Progenitor cell of endocrine pancreas (in vitro differentiated cells): ENCODE measurements around the gene MCFD2. TPM values are rescaled to one million over a fixed set of nuclear protein-coding genes. Genes with fewer than 3 reads are reported as not detected.

ENCODE experiments used
- DNase-seq: peaks from one replicate; pipeline ENCODE4 v3.0.0; 2021; ENCODE audit warnings: low spot score; ENCODE audit not compliant: unreplicated experiment
- H3K27ac Mint-ChIP-seq: 2 replicates; pipeline ENCODE4 v1.8.0; 2021; ENCODE audit warnings: mild to moderate bottlenecking, moderate library complexity, mixed read lengths
- H3K27me3 Mint-ChIP-seq: 2 replicates; pipeline ENCODE4 v1.8.0; 2021; ENCODE audit warnings: mixed read lengths
- H3K36me3 Mint-ChIP-seq: 2 replicates; pipeline ENCODE4 v1.8.0; 2022; ENCODE audit warnings: mixed read lengths; ENCODE audit not compliant: insufficient read depth
- H3K4me1 Mint-ChIP-seq: 2 replicates; pipeline ENCODE4 v1.8.0; 2021; ENCODE audit warnings: low read depth, mixed read lengths
- H3K4me3 Mint-ChIP-seq: 2 replicates; pipeline ENCODE4 v1.8.0; 2021; ENCODE audit warnings: low read depth, mild to moderate bottlenecking, moderate library complexity, mixed read lengths
- H3K9me3 Mint-ChIP-seq: 2 replicates; pipeline ENCODE4 v1.8.0; 2021; ENCODE audit warnings: low read depth, mixed read lengths
- CTCF ChIP-seq: fragments of 200-600 bp; sonication (generic); IDR thresholded peaks from one replicate; pipeline ENCODE4 v1.5.0; 2021; ENCODE audit warnings: antibody characterized with exemption, mild to moderate bottlenecking; ENCODE audit not compliant: unreplicated experiment
- total RNA-seq: library from RNA; stranded (reverse); gene quantifications from 2 replicates; pipeline ENCODE4 v1.2.1, GENCODE V29; 2021

Gene MCFD2
- total RNA-seq, 1 donor from 2014 or later, result 72.9 TPM

GRCh38 chr2:46862514-46862913 is 53.1 kb downstream of the MCFD2 start:
- H3K9me3 Mint-ChIP-seq, result peaks cover 4% of the 10 kb centered on the region
- peaks cover 15% of the 10 kb centered on the region for H3K27me3 Mint-ChIP-seq
- DNase-seq, result no peak
- H3K4me3 Mint-ChIP-seq, result no peak overlapping the region
- peaks cover 2% of the 10 kb centered on the region for H3K36me3 Mint-ChIP-seq
- H3K27ac Mint-ChIP-seq, result no peak overlapping the region
- TF ChIP-seq CTCF, result no peak
- H3K4me1 Mint-ChIP-seq, result peaks cover 8% of the 10 kb centered on the region

GRCh38 chr2:46861916-46862315 is 53.7 kb downstream of the MCFD2 start:
- peaks cover 4% of the 10 kb centered on the region for H3K9me3 Mint-ChIP-seq
- H3K4me1 Mint-ChIP-seq, result peaks cover 8% of the 10 kb centered on the region
- peaks cover 15% of the 10 kb centered on the region for H3K27me3 Mint-ChIP-seq
- no peak for DNase-seq
- no peak overlapping the region for H3K27ac Mint-ChIP-seq
- peaks cover 2% of the 10 kb centered on the region for H3K36me3 Mint-ChIP-seq
- TF ChIP-seq CTCF, result no peak
- no peak overlapping the region for H3K4me3 Mint-ChIP-seq

GRCh38 chr2:46859482-46859881 is 56.1 kb downstream of the MCFD2 start:
- no peak for DNase-seq
- no peak overlapping the region for H3K4me3 Mint-ChIP-seq
- no peaks in the 10 kb centered on the region for H3K9me3 Mint-ChIP-seq
- H3K27me3 Mint-ChIP-seq, result peaks cover 12% of the 10 kb centered on the region
- peaks cover 2% of the 10 kb centered on the region for H3K36me3 Mint-ChIP-seq
- TF ChIP-seq CTCF, result no peak
- H3K4me1 Mint-ChIP-seq, result peaks cover 1% of the 10 kb centered on the region
- H3K27ac Mint-ChIP-seq, result no peak overlapping the region

GRCh38 chr2:46858702-46859090 is 56.9 kb downstream of the MCFD2 start:
- TF ChIP-seq CTCF, result no peak
- Mint-ChIP-seq H3K9me3 (no peaks in the 10 kb centered on the region), H3K36me3 (no peaks in the 10 kb centered on the region), H3K27ac (no peak overlapping the region), H3K27me3 (peaks cover 12% of the 10 kb centered on the region), H3K4me1 (peaks cover 1% of the 10 kb centered on the region), H3K4me3 (no peak overlapping the region)
- DNase-seq, result no peak

- Mint-ChIP-seq H3K4me3 (no peak overlapping the region), H3K36me3 (no peaks in the 10 kb centered on the region), H3K27ac (no peak overlapping the region), H3K9me3 (peaks cover 1% of the 10 kb centered on the region), H3K27me3 (peaks cover 12% of the 10 kb centered on the region), H3K4me1 (peaks cover 1% of the 10 kb centered on the region)
- DNase-seq, result no peak
- no peak for TF ChIP-seq CTCF
These were observed 57.5 kb downstream of the MCFD2 start for GRCh38 chr2:46857871-46858701.
